C4-2B (cell line): ENCODE measurements around the gene RDX.

Experiments
- H3K27ac ChIP-seq: fragments of 450-650 bp; 2 replicates; pipeline ENCODE4 v1.5.1; 2017
- ZFX ChIP-seq: fragments of 450-650 bp; IDR thresholded peaks from 2 replicates; pipeline ENCODE4 v1.6.1; 2017
- TF ChIP-seq, protein P1 (sequence below): fragments of 450-650 bp; conservative IDR thresholded peaks from 2 replicates; pipeline ENCODE4 v1.5.1; 2017; ENCODE audit warnings: mild to moderate bottlenecking

RDX gene

DNA sequence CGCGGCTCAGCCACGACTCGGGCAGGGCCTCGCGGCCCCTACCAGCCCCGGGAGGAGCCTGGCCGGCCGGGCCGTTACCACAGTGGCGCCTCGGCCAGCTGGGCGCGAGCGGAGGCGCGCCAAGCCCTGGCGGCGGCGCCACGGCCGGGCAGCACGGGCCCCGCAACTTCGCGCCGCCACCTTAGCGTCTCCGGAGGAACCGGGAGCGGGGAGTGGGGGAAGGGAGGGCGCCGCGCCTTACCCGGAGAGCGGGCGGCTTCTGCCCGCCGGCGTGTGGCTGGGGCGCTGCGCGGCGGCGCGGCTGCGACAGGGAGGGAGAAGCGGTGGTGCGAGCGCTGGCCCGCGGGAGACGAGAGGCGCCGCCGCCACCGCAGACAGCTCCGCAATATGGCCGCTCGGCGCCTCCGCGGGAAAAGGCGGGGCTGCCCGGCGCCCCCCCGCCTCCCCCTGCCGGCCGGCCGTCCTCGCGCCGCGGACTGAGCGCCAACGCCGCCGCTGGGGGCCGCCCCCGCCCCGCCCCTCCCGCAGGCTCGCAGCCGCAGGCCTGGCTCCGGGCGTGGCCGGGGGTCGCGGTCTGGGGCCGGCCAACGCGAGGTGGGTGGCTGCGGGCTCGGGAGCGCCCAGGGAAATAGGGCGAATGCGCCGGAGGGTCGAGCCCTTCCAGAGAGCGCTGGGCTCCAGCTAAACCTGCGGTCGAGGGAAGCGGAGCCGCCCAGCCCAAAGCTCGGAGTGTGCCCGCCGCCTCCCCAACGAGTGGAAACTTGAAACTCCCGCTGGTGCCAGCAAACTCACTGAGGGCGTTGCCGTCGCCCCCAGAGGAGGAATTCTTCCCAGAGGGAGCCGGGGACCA lies at the start of gene RDX:
TSS of gene RDX (minus strand) at position 389 of the 850 bp plus-strand sequence. CDS start 16,922 bp downstream, outside the sequence.
- peak within 1 kb of the TSS; percentile 96 for H3K27ac ChIP-seq
- TF ChIP-seq ZFX = peak; percentile 96
- TF ChIP-seq, protein P1, sequence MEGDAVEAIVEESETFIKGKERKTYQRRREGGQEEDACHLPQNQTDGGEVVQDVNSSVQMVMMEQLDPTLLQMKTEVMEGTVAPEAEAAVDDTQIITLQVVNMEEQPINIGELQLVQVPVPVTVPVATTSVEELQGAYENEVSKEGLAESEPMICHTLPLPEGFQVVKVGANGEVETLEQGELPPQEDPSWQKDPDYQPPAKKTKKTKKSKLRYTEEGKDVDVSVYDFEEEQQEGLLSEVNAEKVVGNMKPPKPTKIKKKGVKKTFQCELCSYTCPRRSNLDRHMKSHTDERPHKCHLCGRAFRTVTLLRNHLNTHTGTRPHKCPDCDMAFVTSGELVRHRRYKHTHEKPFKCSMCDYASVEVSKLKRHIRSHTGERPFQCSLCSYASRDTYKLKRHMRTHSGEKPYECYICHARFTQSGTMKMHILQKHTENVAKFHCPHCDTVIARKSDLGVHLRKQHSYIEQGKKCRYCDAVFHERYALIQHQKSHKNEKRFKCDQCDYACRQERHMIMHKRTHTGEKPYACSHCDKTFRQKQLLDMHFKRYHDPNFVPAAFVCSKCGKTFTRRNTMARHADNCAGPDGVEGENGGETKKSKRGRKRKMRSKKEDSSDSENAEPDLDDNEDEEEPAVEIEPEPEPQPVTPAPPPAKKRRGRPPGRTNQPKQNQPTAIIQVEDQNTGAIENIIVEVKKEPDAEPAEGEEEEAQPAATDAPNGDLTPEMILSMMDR = peak; percentile 40

DNA sequence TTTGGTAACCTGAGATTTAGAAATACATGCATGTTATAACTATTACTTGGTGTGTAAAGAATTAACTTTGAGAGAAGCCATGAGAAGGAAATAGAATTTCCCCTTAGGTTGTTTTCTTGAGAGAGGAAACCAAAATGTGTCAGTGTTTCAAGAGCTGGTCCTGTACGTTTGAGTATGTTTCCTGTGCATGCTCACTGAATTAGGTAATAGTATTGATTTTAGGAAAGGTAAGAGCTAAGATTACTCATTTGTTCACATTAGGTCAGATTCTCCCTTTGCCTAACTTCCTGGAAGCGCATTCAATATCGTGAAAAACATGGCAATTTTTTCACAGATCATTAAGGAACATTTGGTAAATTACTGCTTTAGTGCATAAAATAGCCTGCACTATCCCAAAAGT lies 49.3 kb upstream of the RDX start:
- no peak overlapping the region for H3K27ac ChIP-seq
- no peak for TF ChIP-seq ZFX
- TF ChIP-seq, protein P1 = no peak

DNA sequence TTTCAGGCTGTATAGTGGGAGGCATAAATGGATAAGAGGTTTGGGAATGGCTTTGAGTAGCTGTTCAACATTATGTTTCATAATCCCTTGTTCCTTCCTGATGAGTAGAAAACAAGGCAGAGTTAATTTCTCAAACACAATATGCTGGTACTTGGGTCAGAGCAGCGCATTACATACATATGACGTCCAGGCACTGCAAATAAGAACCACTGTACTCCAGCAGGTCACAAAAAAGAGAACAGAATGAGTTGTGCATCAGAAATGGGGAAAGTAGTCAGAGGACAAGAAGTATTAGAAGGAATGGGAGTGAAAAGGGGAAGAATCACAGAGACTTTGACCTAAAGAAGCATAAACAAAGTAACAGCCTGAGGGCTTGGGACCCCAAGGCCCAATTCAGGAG lies 44.0 kb upstream of the RDX start:
- TF ChIP-seq, protein P1 = no peak

GRCh38 chr11:110339456-110340250 lies 43.2 kb upstream of the RDX start:
- no peak overlapping the region for H3K27ac ChIP-seq
- no peak for TF ChIP-seq ZFX
- TF ChIP-seq, protein P1 = no peak

More for the DNA sequence above, 44.0 kb upstream of the RDX start:
- no peak overlapping the region for H3K27ac ChIP-seq

DNA sequence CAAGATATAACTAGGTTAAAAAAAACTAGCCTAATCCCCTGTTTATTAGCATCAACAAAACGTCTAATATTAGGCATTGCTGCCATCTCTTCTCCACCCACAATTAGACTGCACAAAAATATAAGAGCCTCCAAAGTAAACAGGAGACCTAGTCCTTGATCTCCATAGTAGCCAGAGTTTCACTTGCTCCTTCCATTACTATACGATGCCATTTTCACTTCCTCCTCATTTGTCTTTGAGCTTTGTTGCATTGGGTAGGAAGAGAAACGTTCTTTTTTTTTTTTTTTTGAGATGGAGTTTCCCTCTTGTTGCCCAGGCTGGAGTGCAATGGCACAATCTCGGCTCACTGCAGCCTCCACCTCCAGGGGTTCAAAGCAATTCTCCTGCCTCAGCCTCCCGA lies 42.3 kb upstream of the RDX start:
- TF ChIP-seq, protein P1 = no peak
- no peak for TF ChIP-seq ZFX
- H3K27ac ChIP-seq = no peak overlapping the region

GRCh38 chr11:110337570-110338193 lies 41.3 kb upstream of the RDX start:
- TF ChIP-seq, protein P1 = no peak
- TF ChIP-seq ZFX = no peak
- no peak overlapping the region for H3K27ac ChIP-seq

DNA sequence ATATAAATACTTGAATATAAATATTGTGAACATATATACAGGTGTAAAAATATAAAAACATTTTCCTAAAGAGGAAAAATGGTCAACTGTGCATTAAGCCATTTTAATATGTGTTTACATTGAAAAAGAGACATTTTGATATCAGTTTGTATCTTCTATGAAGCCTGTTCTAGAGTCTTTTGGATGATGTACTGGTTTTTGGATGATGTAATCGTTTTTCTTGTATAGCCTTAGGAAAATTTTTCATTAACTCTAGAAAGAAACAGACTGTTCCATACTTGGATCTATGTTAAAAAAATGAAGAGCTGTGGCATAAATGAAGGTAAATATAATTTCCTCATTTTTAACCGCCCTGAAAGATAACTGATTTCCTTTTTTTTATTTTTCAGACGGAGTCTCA lies 39.6 kb upstream of the RDX start:
- H3K27ac ChIP-seq = no peak overlapping the region
- no peak for TF ChIP-seq ZFX
- TF ChIP-seq, protein P1 = no peak
